CD14-positive monocyte (primary cell): ENCODE measurements around the gene DENND5B. TPM values are rescaled to one million over a fixed set of nuclear protein-coding genes. Genes with fewer than 3 reads are reported as not detected.
A peak's percentile ranks its signal among the peaks of the same experiment; 100 is the strongest.

Source experiments
- DNase-seq, 3 donors: peaks; one replicate each; pipeline ENCODE4 v3.0.0-alpha.2; 2011 to 2022
- H2AFZ ChIP-seq: 2 replicates; pipeline ENCODE4 v1.6.0; 2012; ENCODE audit warnings: mild to moderate bottlenecking, low read depth, low read length, inconsistent platforms; ENCODE audit not compliant: insufficient read depth, poor library complexity, severe bottlenecking
- H3K27ac ChIP-seq, 2 donors: 1 replicate in 1 of 2; 2 replicates in 1 of 2; pipeline ENCODE4 v1.5.1; 2012 to 2013; ENCODE audit warnings: low read length in 2 of 2, control low read depth in 1 of 2, inconsistent platforms in 1 of 2, low read depth in 1 of 2, mild to moderate bottlenecking in 1 of 2
- H3K27me3 ChIP-seq, 2 donors: one replicate each; pipeline versions ENCODE4 v1.6.0 to v1.6.1; 2011 to 2013; ENCODE audit warnings: low read length in 2 of 2; ENCODE audit not compliant: control insufficient read depth in 2 of 2, insufficient read depth in 2 of 2
- H3K36me3 ChIP-seq, 2 donors: replicated peaks in 1 of 2; 1 replicate in 1 of 2; 2 replicates in 1 of 2; pipeline versions ENCODE4 v1.5.1 to v1.6.1; 2012 to 2013; ENCODE audit warnings: low read length in 2 of 2, control low read depth in 1 of 2, inconsistent platforms in 1 of 2, mild to moderate bottlenecking in 1 of 2; ENCODE audit not compliant: insufficient read depth in 2 of 2, control insufficient read depth in 1 of 2
- H3K4me1 ChIP-seq, 2 donors: 1 replicate in 1 of 2; 2 replicates in 1 of 2; pipeline versions ENCODE4 v1.5.1 to v1.6.1; 2012 to 2013; ENCODE audit warnings: low read length in 2 of 2, control low read depth in 1 of 2, inconsistent platforms in 1 of 2, mild to moderate bottlenecking in 1 of 2, moderate library complexity in 1 of 2; ENCODE audit not compliant: insufficient read depth in 2 of 2, control insufficient read depth in 1 of 2
- H3K4me2 ChIP-seq: replicated peaks from 2 replicates; pipeline ENCODE3; 2012; ENCODE audit warnings: low read length, moderate library complexity, mild to moderate bottlenecking; ENCODE audit not compliant: poor library complexity, severe bottlenecking; ENCODE audit errors: extremely low read depth
- H3K4me3 ChIP-seq, 3 experiments: fragments of 200-600 bp in 1 of 3; sonication (generic) in 1 of 3; replicated peaks in 1 of 3; 1 replicate in 2 of 3; 2 replicates in 1 of 3; pipeline ENCODE4 v1.5.1; 2011 to 2013; ENCODE audit warnings: low read length in 3 of 3, mild to moderate bottlenecking in 3 of 3, control low read depth in 2 of 3, low read depth in 2 of 3, inconsistent platforms in 1 of 3, moderate library complexity in 1 of 3
- H3K79me2 ChIP-seq: 2 replicates; pipeline ENCODE4 v1.6.0; 2012; ENCODE audit warnings: mild to moderate bottlenecking, control low read depth, inconsistent platforms, low read length, moderate library complexity; ENCODE audit not compliant: insufficient read depth
- H3K9ac ChIP-seq: 2 replicates; pipeline ENCODE4 v1.6.0; 2017; ENCODE audit warnings: low read length, mild to moderate bottlenecking; ENCODE audit not compliant: insufficient read depth, poor library complexity, severe bottlenecking
- H3K9me3 ChIP-seq, 2 donors: replicated peaks in 1 of 2; 1 replicate in 1 of 2; 2 replicates in 1 of 2; pipeline versions ENCODE4 v1.5.1 to v1.6.1; 2012 to 2013; ENCODE audit warnings: low read length in 2 of 2, control low read depth in 1 of 2; ENCODE audit not compliant: control insufficient read depth in 1 of 2, insufficient read depth in 1 of 2
- H4K20me1 ChIP-seq: 2 replicates; pipeline ENCODE4 v1.6.0; 2012; ENCODE audit warnings: mild to moderate bottlenecking, low read length, control low read depth, moderate library complexity; ENCODE audit not compliant: insufficient read depth
- H3K27ac Mint-ChIP-seq, 7 donors: one replicate each; pipeline ENCODE4 v1.8.0; 2020; ENCODE audit warnings: mild to moderate bottlenecking in 7 of 7, mixed read lengths in 7 of 7, moderate library complexity in 6 of 7, inconsistent platforms in 2 of 7
- H3K27me3 Mint-ChIP-seq, 3 donors: one replicate each; pipeline ENCODE4 v1.8.0; 2021 to 2022; ENCODE audit warnings: low read depth in 3 of 3, mild to moderate bottlenecking in 3 of 3, mixed read lengths in 3 of 3, moderate library complexity in 3 of 3, inconsistent platforms in 1 of 3
- H3K36me3 Mint-ChIP-seq, 2 donors: one replicate each; pipeline ENCODE4 v1.8.0; 2020; ENCODE audit warnings: mixed read lengths in 2 of 2, inconsistent platforms in 1 of 2, mild to moderate bottlenecking in 1 of 2
- H3K4me1 Mint-ChIP-seq: one replicate; pipeline ENCODE4 v1.8.0; 2020; ENCODE audit warnings: mild to moderate bottlenecking, mixed read lengths
- H3K4me3 Mint-ChIP-seq, 2 donors: one replicate each; pipeline ENCODE4 v1.8.0; 2020; ENCODE audit warnings: mild to moderate bottlenecking in 2 of 2, mixed read lengths in 2 of 2, moderate library complexity in 1 of 2
- H3K9me3 Mint-ChIP-seq, 7 donors: one replicate each; pipeline ENCODE4 v1.8.0; 2020 to 2022; ENCODE audit warnings: mixed read lengths in 7 of 7, mild to moderate bottlenecking in 6 of 7, moderate library complexity in 6 of 7, inconsistent platforms in 2 of 7
- WGBS: methylation state at CpG from one replicate; pipeline ENCODE4 v1.1.5; 2013; ENCODE audit warnings: missing lambda C conversion rate; ENCODE audit not compliant: insufficient coverage; 5-methylcytosine and 5-hydroxymethylcytosine counted together
- intact Hi-C, 2 donors: fragments of 100-400 bp; cut with micrococcal nuclease; formaldehyde crosslinking; loops; one replicate each; pipeline versions ENCODE4 v1.15.0 to v1.15.1; 2023
- polyA plus RNA-seq, 3 donors: library from polyadenylated mRNA; depleted of rRNA in 1 of 3; unstranded in 2 of 3; stranded (reverse) in 1 of 3; fragments of 300-500 nt in 2 of 3; fragments of >200 nt in 1 of 3; fragmentation: Illumina TruSeq in 2 of 3; gene quantifications; 1 replicate in 2 of 3; 2 replicates in 1 of 3; pipeline ENCODE4 v1.2.3, GENCODE V29; 2012 to 2021
- TF ChIP-seq, protein P1 (sequence below): fragments of 200-600 bp; IDR thresholded peaks from one replicate; pipeline ENCODE4 v1.8.0; 2022; ENCODE audit warnings: antibody characterized with exemption, mild to moderate bottlenecking

Gene DENND5B
- polyA plus RNA-seq, 3 donors: 0.23 to 0.36 (median 0.36) TPM

DNA sequence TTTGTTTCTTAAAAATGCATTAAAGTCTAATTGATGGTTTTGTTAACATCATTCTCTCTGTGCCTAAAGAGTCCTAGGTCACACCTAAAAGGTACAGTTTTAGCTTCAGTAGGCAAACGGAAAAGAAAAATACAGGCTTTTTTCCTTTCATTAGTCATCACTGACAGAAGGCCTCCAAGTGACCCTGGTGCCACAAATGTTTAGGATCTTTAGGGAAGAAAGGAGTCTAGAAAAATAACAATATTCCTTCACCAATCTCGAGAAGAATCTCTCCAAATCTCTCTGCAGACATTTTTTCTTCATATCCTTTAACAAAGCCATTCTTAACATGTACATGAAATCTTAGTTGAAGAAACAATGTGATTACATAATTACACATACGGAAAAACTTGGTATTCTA lies 2.0 kb downstream of the DENND5B start:
- H4K20me1 ChIP-seq: no peaks in the 10 kb centered on the region
- H3K9me3 ChIP-seq: no peaks in the 10 kb centered on the region
- peaks cover 19 to 32% (median 22%) of the 10 kb centered on the region in 3 donors for H3K27me3 Mint-ChIP-seq
- H3K4me3 ChIP-seq: peak overlapping the region in 1 of 3 experiments; percentile 89
- intact Hi-C loops: no loop called here
- H2AFZ ChIP-seq: no peak overlapping the region
- H3K79me2 ChIP-seq: peaks cover 4% of the 10 kb centered on the region
- H3K4me3 Mint-ChIP-seq: peak overlapping the region; percentile 58 to 96
- peaks cover 0 to 4% of the 10 kb centered on the region in 2 donors for H3K36me3 Mint-ChIP-seq
- H3K4me1 Mint-ChIP-seq: peaks cover 15% of the 10 kb centered on the region
- no peak overlapping the region for H3K9ac ChIP-seq
- H3K36me3 ChIP-seq: no peaks in the 10 kb centered on the region
- peaks cover 11 to 17% of the 10 kb centered on the region in 2 donors for H3K27me3 ChIP-seq
- H3K9me3 Mint-ChIP-seq: peaks cover 0 to 13% (median 1%) of the 10 kb centered on the region in 7 donors
- no peak overlapping the region for H3K27ac Mint-ChIP-seq
- peak overlapping the region; percentile 98 for H3K4me2 ChIP-seq
- TF ChIP-seq, protein P1, sequence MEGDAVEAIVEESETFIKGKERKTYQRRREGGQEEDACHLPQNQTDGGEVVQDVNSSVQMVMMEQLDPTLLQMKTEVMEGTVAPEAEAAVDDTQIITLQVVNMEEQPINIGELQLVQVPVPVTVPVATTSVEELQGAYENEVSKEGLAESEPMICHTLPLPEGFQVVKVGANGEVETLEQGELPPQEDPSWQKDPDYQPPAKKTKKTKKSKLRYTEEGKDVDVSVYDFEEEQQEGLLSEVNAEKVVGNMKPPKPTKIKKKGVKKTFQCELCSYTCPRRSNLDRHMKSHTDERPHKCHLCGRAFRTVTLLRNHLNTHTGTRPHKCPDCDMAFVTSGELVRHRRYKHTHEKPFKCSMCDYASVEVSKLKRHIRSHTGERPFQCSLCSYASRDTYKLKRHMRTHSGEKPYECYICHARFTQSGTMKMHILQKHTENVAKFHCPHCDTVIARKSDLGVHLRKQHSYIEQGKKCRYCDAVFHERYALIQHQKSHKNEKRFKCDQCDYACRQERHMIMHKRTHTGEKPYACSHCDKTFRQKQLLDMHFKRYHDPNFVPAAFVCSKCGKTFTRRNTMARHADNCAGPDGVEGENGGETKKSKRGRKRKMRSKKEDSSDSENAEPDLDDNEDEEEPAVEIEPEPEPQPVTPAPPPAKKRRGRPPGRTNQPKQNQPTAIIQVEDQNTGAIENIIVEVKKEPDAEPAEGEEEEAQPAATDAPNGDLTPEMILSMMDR: no peak
- DNase-seq: no peak
- no peak overlapping the region for H3K27ac ChIP-seq
- H3K4me1 ChIP-seq: peaks cover 10 to 16% of the 10 kb centered on the region in 2 donors
- WGBS: no CpG with 5 or more reads among the region's 3 CpGs

DNA sequence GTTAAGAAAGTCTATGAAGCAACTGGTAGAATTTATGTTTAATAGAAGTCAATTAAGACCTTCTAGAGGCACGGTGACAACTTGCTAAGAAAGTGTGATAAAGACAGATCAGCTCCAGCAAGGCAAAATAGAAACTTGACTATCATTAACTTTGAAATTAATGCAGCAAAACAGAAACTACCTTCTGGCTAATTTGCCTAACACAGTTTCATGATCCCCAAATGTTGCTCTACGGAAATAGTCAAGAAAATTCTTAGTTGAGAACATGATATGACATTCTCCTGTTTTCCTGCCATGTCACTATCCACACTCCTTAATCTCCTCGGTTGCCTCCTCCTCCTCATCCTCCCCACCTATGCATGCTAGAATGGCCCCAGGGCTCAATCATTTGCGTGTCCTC lies 4.2 kb downstream of the DENND5B start:
- Histone ChIP-seq H3K9me3 (no peaks in the 10 kb centered on the region), H3K36me3 (no peaks in the 10 kb centered on the region), H3K4me3 (no peak overlapping the region), H3K9ac (no peak overlapping the region), H3K4me2 (no peak overlapping the region), H2AFZ (no peak overlapping the region), H3K27ac (no peak overlapping the region), H4K20me1 (no peaks in the 10 kb centered on the region), H3K4me1 (peaks cover 10 to 16% of the 10 kb centered on the region in 2 donors), H3K27me3 (peaks cover 5 to 12% of the 10 kb centered on the region in 2 donors), H3K79me2 (peaks cover 4% of the 10 kb centered on the region)
- TF ChIP-seq, protein P1: no peak
- Mint-ChIP-seq H3K36me3 (peaks cover 0 to 4% of the 10 kb centered on the region in 2 donors), H3K4me3 (no peak overlapping the region), H3K4me1 (peaks cover 14% of the 10 kb centered on the region), H3K9me3 (peaks cover 0 to 12% (median 1%) of the 10 kb centered on the region in 7 donors), H3K27me3 (peaks cover 10 to 19% (median 17%) of the 10 kb centered on the region in 3 donors), H3K27ac (no peak overlapping the region)
- 100% methylated on average over 4 of the region's 4 CpGs for WGBS
- no peak for DNase-seq
- intact Hi-C loops: no loop called here
